Activated T-helper 9 cell treated with anti-CD3 and anti-CD28 coated beads, Interleukin-2, amount 50 U/mL, for 16 hours (primary cell): ENCODE data around the gene SIX3.

Experiments used
- DNase-seq: peaks from one replicate; pipeline ENCODE4 v3.0.0-alpha.2; 2020; ENCODE audit warnings: low read depth

SIX3 gene

GRCh38 chr2:44943693-44944101 lies 2.2 kb downstream of the SIX3 start:
- no peak for DNase-seq

- no peak for DNase-seq
Observed at GRCh38 chr2:44944102-44944951, 2.8 kb downstream of the SIX3 start.

GRCh38 chr2:44944952-44945612 lies 3.6 kb downstream of the SIX3 start:
- DNase-seq = no peak

- DNase-seq = no peak
Observed at GRCh38 chr2:44945676-44946371, 4.3 kb downstream of the SIX3 start.

GRCh38 chr2:44946372-44947027 lies 5.0 kb downstream of the SIX3 start:
- no peak for DNase-seq

GRCh38 chr2:44947028-44947375 lies 5.5 kb downstream of the SIX3 start:
- DNase-seq = no peak

GRCh38 chr2:44948565-44949328 lies 7.2 kb downstream of the SIX3 start:
- no peak for DNase-seq

- no peak for DNase-seq
Observed at GRCh38 chr2:44949329-44950151, 8.0 kb downstream of the SIX3 start.

- no peak for DNase-seq
Observed at GRCh38 chr2:44950646-44951045, 9.1 kb downstream of the SIX3 start.

GRCh38 chr2:44951124-44951523 lies 9.6 kb downstream of the SIX3 start:
- no peak for DNase-seq

GRCh38 chr2:44951714-44952113 lies 10.2 kb downstream of the SIX3 start:
- DNase-seq = no peak

GRCh38 chr2:44952143-44952805 lies 10.8 kb downstream of the SIX3 start:
- DNase-seq = no peak

- no peak for DNase-seq
Observed at GRCh38 chr2:44952806-44953498, 11.4 kb downstream of the SIX3 start.

- no peak for DNase-seq
Observed at GRCh38 chr2:44953499-44953883, 12.0 kb downstream of the SIX3 start.

GRCh38 chr2:44954447-44954888 lies 13.0 kb downstream of the SIX3 start:
- DNase-seq = no peak

GRCh38 chr2:44954889-44955592 lies 13.5 kb downstream of the SIX3 start:
- no peak for DNase-seq

- peak; percentile 52 for DNase-seq
Observed at GRCh38 chr2:44955593-44956392, 14.3 kb downstream of the SIX3 start.

- no peak for DNase-seq
Observed at GRCh38 chr2:44956843-44957242, 15.3 kb downstream of the SIX3 start.
